HG03095 (cell line): ENCODE measurements around the gene TESK2.
A peak's percentile ranks its signal among the peaks of the same experiment; 100 is the strongest.

Source experiments
- ATAC-seq: cut with Tn5 transposase; IDR thresholded peaks from one replicate; pipeline ENCODE4 v1.9.1; 2021; ENCODE audit warnings: moderate library complexity; ENCODE audit not compliant: unreplicated experiment

Gene TESK2

GRCh38 chr1:45344499-45344898 lies 146.5 kb downstream of the TESK2 start:
- no peak for ATAC-seq

- no peak for ATAC-seq
Measured at GRCh38 chr1:45340816-45341466, 150.0 kb downstream of the TESK2 start.

GRCh38 chr1:45339789-45340558 lies 151.0 kb downstream of the TESK2 start, which contains the start of the genes MUTYH and TOE1:
TSS of gene MUTYH (minus strand) at chr1:45340440. CDS start at chr1:45334505, 5,935 bp downstream.
TSS of gene TOE1 (plus strand) at chr1:45340170. CDS start at chr1:45340253, 83 bp downstream.
- peak; percentile 69 for ATAC-seq

- no peak for ATAC-seq
Measured at GRCh38 chr1:45337630-45338325, 153.2 kb downstream of the TESK2 start.

- no peak for ATAC-seq
Measured at GRCh38 chr1:45335855-45336324, 155.1 kb downstream of the TESK2 start.

- no peak for ATAC-seq
Measured at GRCh38 chr1:45334308-45335245, 156.4 kb downstream of the TESK2 start.

GRCh38 chr1:45332346-45332720 lies 158.6 kb downstream of the TESK2 start:
- ATAC-seq: no peak

- no peak for ATAC-seq
Measured at GRCh38 chr1:45331436-45332345, 159.3 kb downstream of the TESK2 start.

- no peak for ATAC-seq
Measured at GRCh38 chr1:45329445-45329844, 161.5 kb downstream of the TESK2 start.

- no peak for ATAC-seq
Measured at GRCh38 chr1:45328680-45329079, 162.3 kb downstream of the TESK2 start.

GRCh38 chr1:45327644-45328515 lies 163.1 kb downstream of the TESK2 start:
- ATAC-seq: no peak

- no peak for ATAC-seq
Measured at GRCh38 chr1:45326627-45327623, 164.0 kb downstream of the TESK2 start, which contains the start of gene HPDL. TSS of gene HPDL (plus strand) at chr1:45326895. CDS start at chr1:45327149, 254 bp downstream.

- no peak for ATAC-seq
Measured at GRCh38 chr1:45325851-45326506, 165.0 kb downstream of the TESK2 start.

GRCh38 chr1:45322486-45323040 lies 168.4 kb downstream of the TESK2 start:
- ATAC-seq: no peak

- ATAC-seq: no peak
Measured at GRCh38 chr1:45321444-45321843, 169.5 kb downstream of the TESK2 start.

GRCh38 chr1:45319761-45320160 lies 171.2 kb downstream of the TESK2 start:
- ATAC-seq: no peak
